ENCODE measurements around the gene STON1. TPM values are rescaled to one million over a fixed set of nuclear protein-coding genes. Genes with fewer than 3 reads are reported as not detected.
"Not testable (repeated sequence)": the region's sequence is repeated elsewhere in the genome, so short reads cannot be mapped to it uniquely, and the experiment has no call there.

The STON1 gene
- polyA plus RNA-seq, 1 donor from 2014 or later = 2.8 TPM

DNA sequence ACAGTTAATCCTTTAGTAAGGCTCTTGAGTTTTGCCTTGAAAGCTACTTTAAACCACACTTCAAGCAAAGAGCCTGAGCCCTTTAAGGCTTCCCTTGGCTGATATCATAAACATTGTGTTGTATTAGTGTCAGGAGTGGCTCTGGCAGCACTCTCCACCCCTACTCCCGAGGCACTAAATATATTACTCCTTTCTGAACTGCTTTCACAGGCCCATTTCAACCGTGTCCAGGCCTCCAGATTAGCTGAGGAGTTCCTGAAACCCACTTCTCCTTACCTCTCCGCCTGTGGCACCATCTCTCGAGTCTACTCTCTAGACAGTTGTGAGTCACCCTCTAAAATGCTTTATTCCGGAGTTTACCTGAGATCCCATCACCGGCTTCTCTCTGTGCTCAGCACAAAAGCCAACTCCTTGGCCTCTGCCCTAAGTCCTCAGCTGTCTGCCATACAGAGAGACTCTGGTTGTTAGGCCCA, 14.4 kb upstream of the STON1 start:
- Histone ChIP-seq H3K79me2 (replicated peaks; ENCODE audit: insufficient read depth, low read length) (no peaks in the 10 kb centered on the region), H3K9me3 (ENCODE audit: low read length) (no peaks in the 10 kb centered on the region), H3F3A (ENCODE audit: insufficient read depth, low read length, poor library complexity, severe bottlenecking) (no peaks in the 10 kb centered on the region), H3K9ac (ENCODE audit: low read length) (no peak overlapping the region), H2AFZ (ENCODE audit: low read depth, low read length) (no peak overlapping the region), H3K27me3 (ENCODE audit: insufficient read depth, low read depth, low read length) (no peaks in the 10 kb centered on the region), H4K20me1 (ENCODE audit: insufficient read depth) (no peaks in the 10 kb centered on the region), H3K4me3 (ENCODE audit: low read length) (no peak overlapping the region), H3K36me3 (ENCODE audit: insufficient read depth, low read length) (peaks cover 11% of the 10 kb centered on the region), H3K4me2 (ENCODE audit: low read length) (no peak overlapping the region), H3K9me2 (ENCODE audit: insufficient read depth, low read length) (no peaks in the 10 kb centered on the region), H3K27ac (ENCODE audit: low read length) (no peak overlapping the region)
- TF ChIP-seq TAF1 (IDR thresholded peaks at IDR 0.05; ENCODE audit: low read depth) = no peak
- no peak for TF ChIP-seq RAD21 (conservative IDR thresholded peaks at IDR 0.05)

DNA sequence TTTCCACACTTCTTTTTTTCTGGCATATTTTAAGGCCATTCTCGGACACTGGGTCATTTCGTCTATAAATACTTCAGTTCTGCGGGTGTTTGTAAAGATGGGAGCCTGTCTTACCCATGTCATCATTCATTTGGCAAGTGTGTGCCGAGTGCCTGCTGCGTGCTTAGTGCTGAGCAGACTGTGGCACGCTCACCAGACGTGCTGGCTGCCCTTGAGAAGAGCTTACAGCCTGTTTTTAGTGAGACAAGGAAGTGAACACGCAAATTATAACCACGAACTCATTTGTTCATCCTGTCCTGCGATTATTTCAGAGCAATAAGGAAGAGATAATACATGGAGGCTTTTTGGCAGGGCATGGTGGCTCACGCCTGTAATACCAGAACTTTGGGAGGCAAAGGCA, 10.4 kb upstream of the STON1 start:
- H2AFZ ChIP-seq (ENCODE audit: low read depth, low read length) = no peak overlapping the region
- H3K79me2 ChIP-seq (replicated peaks; ENCODE audit: insufficient read depth, low read length) = no peaks in the 10 kb centered on the region

DNA sequence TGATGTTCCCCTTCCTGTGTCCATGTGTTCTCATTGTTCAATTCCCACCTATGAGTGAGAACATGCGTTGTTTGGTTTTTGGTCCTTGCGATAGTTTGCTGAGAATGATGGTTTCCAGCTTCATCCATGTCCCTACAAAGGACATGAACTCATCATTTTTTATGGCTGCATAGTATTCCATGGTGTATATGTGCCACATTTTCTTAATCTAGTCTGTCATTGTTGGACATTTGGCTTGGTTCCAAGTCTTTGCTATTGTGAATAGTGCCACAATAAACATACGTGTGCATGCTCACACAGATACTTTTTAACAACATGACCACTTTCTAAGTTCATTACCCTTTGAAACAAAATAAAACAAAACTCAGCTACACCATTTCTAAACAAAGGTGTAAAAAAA, 5.2 kb upstream of the STON1 start:
- H3K9me3 ChIP-seq (ENCODE audit: low read length); H3K9ac ChIP-seq (ENCODE audit: low read length); H3K9me2 ChIP-seq (ENCODE audit: insufficient read depth, low read length): not testable (repeated sequence)

More for the DNA sequence above, 10.4 kb upstream of the STON1 start:
- H3F3A ChIP-seq (ENCODE audit: insufficient read depth, low read length, poor library complexity, severe bottlenecking) = no peaks in the 10 kb centered on the region
- no peaks in the 10 kb centered on the region for H3K27me3 ChIP-seq (ENCODE audit: insufficient read depth, low read depth, low read length)
- H3K9me2 ChIP-seq (ENCODE audit: insufficient read depth, low read length) = no peaks in the 10 kb centered on the region
- H3K9me3 ChIP-seq (ENCODE audit: low read length) = no peaks in the 10 kb centered on the region
- no peaks in the 10 kb centered on the region for H4K20me1 ChIP-seq (ENCODE audit: insufficient read depth)
- TF ChIP-seq MXI1 (conservative IDR thresholded peaks at IDR 0.05; ENCODE audit: poor library complexity, severe bottlenecking) (no peak), SMC3 (conservative IDR thresholded peaks at IDR 0.05; ENCODE audit: poor library complexity) (no peak), EZH2 (IDR thresholded peaks at IDR 0.05; ENCODE audit: borderline replicate concordance, insufficient read depth, low read length, poor library complexity, severe bottlenecking) (no peak), RAD21 (conservative IDR thresholded peaks at IDR 0.05) (no peak)
- TF ChIP-seq, protein P1, sequence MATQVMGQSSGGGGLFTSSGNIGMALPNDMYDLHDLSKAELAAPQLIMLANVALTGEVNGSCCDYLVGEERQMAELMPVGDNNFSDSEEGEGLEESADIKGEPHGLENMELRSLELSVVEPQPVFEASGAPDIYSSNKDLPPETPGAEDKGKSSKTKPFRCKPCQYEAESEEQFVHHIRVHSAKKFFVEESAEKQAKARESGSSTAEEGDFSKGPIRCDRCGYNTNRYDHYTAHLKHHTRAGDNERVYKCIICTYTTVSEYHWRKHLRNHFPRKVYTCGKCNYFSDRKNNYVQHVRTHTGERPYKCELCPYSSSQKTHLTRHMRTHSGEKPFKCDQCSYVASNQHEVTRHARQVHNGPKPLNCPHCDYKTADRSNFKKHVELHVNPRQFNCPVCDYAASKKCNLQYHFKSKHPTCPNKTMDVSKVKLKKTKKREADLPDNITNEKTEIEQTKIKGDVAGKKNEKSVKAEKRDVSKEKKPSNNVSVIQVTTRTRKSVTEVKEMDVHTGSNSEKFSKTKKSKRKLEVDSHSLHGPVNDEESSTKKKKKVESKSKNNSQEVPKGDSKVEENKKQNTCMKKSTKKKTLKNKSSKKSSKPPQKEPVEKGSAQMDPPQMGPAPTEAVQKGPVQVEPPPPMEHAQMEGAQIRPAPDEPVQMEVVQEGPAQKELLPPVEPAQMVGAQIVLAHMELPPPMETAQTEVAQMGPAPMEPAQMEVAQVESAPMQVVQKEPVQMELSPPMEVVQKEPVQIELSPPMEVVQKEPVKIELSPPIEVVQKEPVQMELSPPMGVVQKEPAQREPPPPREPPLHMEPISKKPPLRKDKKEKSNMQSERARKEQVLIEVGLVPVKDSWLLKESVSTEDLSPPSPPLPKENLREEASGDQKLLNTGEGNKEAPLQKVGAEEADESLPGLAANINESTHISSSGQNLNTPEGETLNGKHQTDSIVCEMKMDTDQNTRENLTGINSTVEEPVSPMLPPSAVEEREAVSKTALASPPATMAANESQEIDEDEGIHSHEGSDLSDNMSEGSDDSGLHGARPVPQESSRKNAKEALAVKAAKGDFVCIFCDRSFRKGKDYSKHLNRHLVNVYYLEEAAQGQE (IDR thresholded peaks at IDR 0.05; ENCODE audit: borderline replicate concordance) = no peak
- TF ChIP-seq, protein P2, sequence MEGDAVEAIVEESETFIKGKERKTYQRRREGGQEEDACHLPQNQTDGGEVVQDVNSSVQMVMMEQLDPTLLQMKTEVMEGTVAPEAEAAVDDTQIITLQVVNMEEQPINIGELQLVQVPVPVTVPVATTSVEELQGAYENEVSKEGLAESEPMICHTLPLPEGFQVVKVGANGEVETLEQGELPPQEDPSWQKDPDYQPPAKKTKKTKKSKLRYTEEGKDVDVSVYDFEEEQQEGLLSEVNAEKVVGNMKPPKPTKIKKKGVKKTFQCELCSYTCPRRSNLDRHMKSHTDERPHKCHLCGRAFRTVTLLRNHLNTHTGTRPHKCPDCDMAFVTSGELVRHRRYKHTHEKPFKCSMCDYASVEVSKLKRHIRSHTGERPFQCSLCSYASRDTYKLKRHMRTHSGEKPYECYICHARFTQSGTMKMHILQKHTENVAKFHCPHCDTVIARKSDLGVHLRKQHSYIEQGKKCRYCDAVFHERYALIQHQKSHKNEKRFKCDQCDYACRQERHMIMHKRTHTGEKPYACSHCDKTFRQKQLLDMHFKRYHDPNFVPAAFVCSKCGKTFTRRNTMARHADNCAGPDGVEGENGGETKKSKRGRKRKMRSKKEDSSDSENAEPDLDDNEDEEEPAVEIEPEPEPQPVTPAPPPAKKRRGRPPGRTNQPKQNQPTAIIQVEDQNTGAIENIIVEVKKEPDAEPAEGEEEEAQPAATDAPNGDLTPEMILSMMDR (IDR thresholded peaks at IDR 0.05; ENCODE audit: poor library complexity, severe bottlenecking) = no peak
- no peak overlapping the region for H3K27ac ChIP-seq (ENCODE audit: low read length)
- H3K4me2 ChIP-seq (ENCODE audit: low read length) = no peak overlapping the region
- H3K36me3 ChIP-seq (ENCODE audit: insufficient read depth, low read length) = no peaks in the 10 kb centered on the region
- H3K4me3 ChIP-seq (ENCODE audit: low read length) = no peak overlapping the region
- H3K9ac ChIP-seq (ENCODE audit: low read length) = no peak overlapping the region

More for the DNA sequence above, 5.2 kb upstream of the STON1 start:
- H3K4me2 ChIP-seq (ENCODE audit: low read length); H3K27me3 ChIP-seq (ENCODE audit: insufficient read depth, low read depth, low read length); H2AFZ ChIP-seq (ENCODE audit: low read depth, low read length); H3K27ac ChIP-seq (ENCODE audit: low read length); H3K4me3 ChIP-seq (ENCODE audit: low read length); H3F3A ChIP-seq (ENCODE audit: insufficient read depth, low read length, poor library complexity, severe bottlenecking); H3K36me3 ChIP-seq (ENCODE audit: insufficient read depth, low read length); H3K79me2 ChIP-seq (replicated peaks; ENCODE audit: insufficient read depth, low read length); H4K20me1 ChIP-seq (ENCODE audit: insufficient read depth): not testable (repeated sequence)

All from neural cell (in vitro differentiated cells).